ENCODE measurements around the gene APBB1IP.
"Not testable (repeated sequence)": the region's sequence is repeated elsewhere in the genome, so short reads cannot be mapped to it uniquely, and the experiment has no call there.

Gene APBB1IP

GRCh38 chr10:26478061-26478460, 39.9 kb downstream of the APBB1IP start:
- DNase-seq = no peak

DNA sequence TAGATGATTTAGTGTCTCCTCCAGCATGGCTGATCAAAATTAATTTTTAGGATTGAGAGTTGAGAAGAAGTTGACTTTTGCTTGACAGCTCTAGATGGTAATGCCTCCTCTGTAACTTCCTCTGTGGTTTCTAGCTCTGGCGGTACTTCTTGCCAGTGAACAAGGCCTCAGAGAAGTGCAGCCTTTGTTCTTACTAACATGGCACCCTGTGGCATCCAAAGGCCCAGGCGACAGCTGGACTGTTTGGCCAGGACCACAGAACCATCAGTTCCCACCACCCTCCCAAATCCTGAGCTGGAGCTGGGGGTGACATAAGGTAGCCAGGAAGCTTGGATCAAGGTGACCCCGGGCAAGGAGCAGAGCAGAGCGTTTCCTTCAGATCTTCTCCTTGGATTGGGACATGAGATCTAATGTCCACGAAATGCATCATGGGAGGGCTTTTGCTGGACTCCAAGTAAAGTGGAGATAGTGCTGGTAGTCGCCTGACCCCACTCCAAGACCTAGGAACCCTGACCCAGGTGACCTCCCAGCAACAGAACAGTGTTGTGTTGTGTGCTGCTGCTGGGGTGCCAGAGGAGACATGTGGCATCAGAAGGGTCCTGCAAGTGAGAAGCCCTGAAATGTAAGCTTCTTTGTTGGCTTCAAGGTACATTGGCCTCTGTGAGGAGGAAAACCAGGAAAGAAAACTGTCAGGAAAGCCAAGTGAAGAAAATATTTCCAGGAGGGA, 41.8 kb downstream of the APBB1IP start:
- no peak for DNase-seq

DNA sequence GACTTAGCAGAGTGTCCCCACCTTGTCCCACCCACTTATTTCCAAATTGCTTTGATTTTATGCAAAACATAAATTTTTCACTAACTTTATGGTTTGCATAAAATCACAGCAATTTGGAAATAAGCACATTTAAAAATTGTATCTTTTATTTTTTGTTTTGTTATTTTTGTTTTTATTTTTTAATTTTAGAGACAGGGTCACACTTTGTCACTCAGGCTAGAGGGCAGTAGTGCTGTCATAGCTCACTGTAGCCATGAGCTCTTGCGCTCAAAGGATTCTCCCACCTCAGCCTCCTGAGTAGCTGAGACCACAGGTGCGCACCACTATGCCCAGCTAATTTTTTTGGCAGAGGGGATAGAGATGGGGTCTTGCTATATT, 43.2 kb downstream of the APBB1IP start:
- no peak for DNase-seq

DNA sequence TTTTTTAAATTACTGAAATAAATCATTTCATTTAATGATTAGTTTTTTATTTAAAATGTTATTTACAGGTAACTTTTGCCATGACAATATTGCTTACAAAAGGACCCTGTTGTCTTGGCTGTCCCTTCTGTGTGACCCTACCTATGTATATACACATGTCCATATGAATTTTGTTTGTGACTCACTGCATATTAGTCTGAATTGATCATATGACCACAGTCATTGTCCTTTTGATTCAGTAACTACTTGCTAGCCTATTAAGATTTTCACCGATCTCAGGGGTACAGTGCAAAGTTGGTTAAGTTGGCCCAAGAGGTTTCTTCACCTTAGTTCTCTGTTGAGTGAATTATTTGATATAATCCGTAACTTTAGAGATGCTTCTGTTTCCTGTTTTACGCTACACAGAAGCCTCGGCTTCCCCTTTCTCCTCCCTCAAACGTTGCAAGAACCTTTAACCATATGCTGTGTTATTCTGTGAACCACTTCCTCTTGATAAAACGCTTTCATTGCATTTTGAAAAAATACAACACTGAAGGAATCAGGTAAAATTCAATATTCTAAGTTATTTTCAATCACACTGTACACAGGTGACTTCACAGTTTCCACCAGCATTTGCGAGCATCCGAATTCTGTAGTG, 43.9 kb downstream of the APBB1IP start:
- DNase-seq = no peak

GRCh38 chr10:26483554-26483953, 45.4 kb downstream of the APBB1IP start:
- no peak for DNase-seq

DNA sequence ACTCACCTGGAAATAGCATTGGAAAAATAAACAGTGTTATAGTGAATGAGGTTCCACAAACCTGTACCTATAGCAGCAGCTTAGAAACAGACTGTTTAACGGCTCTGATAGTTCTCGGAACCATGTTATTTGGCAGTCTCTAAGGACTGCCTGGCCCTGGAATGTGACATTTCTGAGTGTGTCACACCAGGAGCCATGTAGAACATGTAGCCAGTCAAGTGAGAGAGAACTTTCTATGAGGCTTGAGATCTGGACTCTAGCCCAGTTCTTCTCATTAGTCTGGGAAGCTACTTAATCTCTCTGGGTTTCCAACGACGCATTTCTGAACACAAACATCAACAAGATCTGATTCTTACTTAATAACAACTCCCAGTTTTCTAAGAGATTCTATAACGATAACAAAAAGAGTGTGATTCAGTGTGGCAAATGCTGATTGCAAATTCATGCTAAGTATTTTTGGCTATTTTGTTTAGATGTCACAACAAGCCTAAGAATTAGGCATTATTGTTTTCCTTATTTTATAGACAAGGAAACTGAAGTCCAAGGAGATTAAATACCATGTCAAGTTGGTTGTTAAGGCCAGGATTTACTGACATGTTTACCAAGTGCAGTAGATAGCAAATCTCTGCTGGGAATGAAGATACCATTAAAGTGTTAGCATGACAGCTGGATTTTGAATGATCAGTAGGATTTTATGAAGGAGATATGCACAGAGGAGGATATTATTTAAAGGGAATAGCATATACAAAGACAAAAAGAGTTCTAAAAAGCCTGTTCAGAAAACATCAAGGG, 47.2 kb downstream of the APBB1IP start:
- peak in 1 of 3 experiments; percentile 2 for DNase-seq

GRCh38 chr10:26486304-26486703, 48.2 kb downstream of the APBB1IP start:
- DNase-seq = no peak

DNA sequence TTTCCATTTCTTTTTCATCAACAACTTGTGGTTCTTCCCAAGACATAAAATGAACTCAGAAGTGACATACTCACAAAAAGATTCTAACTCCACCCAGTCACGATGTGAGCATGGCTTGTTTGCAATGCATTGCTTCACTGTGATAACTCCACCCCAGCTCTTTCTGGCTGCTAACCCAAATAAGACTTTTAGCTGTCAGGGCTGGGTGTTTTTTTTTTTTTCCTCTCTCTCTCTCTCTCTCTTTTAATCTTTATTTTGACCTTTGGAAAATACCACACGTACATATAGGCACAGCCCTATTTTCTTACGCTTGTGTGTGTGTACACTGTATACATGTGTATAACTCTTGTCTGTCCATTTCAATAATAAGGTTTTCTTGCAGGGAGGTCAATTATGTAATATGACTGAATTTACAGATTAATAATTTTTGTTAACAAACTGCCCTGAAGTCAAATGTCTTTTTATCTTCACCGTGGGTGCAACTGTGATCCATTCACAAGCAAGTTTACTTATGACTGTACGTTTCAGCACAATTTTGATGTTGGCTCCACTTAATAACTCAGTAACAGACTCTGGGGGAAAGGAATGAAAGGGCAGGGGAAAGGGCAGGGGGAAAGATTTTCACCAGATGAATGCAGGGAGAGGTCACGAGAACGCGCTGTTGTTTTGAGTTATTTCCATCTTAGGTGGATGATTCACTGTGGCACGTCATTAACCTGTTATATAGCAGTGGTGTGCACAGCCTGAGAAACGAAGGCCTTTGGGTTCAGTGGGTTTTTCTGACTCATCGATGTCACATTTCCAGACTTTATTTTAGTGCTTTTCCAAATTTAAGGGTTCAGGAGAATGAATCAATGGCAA, 49.1 kb downstream of the APBB1IP start:
- no peak for DNase-seq

DNA sequence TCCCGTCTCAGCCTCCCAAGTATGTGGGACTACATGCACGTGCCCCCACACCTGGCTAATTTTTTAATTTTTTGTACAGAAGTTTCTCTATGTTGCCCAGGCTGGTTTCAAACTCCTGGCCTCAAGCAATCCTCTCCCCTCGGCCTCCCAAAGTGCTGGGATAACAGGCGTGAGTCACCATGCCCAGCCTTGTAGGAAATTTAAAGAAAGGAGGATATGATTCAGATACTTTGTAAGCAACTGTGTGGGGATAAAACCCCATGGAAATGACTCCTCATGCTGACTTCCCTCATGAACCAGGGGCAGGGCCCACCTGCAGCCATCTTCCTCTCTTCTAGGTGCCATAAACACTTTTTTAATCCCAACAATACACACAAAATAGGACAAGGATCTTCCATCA, 50.2 kb downstream of the APBB1IP start:
- DNase-seq = no peak

DNA sequence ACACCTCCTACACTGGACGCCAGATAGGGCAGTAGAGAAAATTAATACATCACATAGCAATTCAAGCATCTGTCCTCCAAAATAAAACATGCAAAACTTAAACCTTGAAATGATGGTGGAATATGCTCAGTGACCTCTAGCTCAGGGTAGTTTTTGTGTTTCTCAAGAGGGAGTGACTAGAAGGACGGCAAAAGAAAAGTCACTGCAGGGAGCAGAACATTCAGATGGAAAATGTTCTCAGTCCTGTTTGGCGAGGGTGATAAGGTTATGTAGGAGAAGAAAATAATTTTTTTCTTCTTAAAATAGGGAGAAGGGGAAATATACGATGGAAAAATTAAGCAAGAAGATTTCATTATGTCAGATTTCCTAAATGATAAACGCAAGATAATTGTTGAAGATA, 50.9 kb downstream of the APBB1IP start:
- DNase-seq = no peak

- not testable (repeated sequence) for DNase-seq
Observed at GRCh38 chr10:26490367-26490766, 52.2 kb downstream of the APBB1IP start.

DNA sequence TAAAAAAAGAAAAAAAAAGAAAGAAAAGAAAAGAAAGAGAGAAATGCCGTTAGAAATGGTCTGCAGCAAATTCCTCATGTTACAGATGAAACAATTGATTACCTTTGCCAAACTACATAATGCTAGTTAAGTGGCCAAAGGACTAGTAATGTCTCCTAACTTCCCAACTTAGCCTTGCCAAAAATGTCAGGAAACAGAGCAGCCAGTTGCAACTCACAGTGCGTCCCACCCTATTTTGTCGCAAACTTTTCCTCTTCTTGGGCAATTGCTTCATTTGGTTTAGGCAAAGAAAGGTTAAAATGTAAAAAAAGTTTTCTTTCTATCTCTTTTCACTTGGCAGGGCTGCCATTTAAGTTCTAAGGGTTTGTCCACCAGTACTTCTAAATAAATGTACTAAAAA, 53.1 kb downstream of the APBB1IP start:
- DNase-seq = no peak

DNA sequence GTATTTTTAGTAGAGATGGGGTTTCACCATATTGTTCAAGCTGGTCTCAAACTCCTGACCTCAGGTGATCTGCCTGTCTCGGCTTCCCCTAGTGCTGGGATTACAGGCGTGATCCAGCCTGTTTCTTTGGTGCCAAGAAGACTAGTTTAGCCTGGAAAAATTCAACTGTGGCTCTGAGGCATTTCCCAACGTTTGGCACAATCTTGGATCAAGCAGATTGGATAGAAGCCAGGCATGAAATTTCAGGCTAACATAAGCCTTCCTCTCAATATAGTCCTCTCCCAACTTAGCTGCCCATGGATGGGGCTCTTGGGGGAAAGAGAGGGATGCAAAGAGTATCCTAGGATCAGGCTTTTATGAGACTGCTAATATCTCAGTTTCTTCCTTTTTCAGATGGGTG, 53.8 kb downstream of the APBB1IP start:
- DNase-seq = no peak

DNA sequence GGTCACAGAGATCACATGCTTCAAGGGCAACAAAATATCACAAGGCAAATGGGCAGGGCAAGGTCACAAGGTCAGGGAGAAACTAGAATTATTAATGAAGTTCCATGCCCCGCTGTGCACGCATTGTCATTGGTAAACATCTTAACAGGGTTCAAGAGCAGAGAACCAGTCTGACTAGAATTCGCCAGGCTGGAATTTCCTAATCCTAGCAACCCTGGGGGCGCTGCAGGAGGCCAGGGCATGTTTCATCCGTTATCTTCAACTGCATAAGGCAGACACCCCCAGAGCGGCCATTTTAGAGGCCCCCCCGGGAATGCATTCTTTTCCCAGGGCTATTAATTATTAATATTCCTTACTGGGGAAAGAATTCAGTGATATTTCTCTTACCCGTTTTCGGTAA, 54.6 kb downstream of the APBB1IP start:
- DNase-seq = peak in 1 of 3 experiments; percentile 2

GRCh38 chr10:26494018-26494417, 55.9 kb downstream of the APBB1IP start:
- DNase-seq = no peak

DNA sequence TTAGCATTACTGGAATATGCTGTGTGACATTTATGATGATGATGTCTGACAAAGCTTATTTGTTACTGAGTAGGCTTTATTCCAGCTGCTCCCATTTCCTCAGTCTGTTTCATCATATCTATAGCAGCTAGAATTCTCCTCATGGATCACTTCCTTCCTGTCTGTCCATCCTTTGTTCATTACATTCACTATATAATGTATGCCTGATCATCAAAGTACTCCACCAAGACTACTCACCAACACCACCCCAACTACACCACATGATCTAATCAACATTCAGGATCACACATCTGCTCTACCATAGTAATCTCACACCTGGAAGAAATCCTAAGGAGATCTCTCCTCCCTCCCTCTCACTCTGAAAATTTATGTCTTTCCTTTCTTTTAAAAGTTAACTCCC, 61.3 kb downstream of the APBB1IP start:
- no peak for DNase-seq

DNA sequence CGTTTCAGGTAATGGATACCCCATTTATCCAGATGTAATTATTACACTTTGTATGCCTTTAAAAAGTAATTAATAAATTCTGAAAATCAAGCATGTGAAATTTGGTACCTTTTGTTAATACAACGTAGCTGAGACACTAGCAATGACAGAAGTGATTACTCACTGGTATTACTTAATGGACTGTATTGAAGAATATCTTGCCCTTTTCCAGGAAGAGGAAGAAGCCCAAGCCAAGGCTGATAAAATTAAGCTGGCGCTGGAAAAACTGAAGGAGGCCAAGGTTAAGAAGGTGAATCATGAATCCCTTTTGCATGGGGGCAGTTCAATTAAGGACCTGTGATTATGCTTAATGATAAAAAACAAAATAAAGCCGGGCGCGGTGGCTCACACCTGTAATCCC, 64.8 kb downstream of the APBB1IP start:
- DNase-seq = no peak

GRCh38 chr10:26503911-26504310, 65.8 kb downstream of the APBB1IP start:
- DNase-seq = no peak

- DNase-seq = not testable (repeated sequence)
Observed at GRCh38 chr10:26504429-26504828, 66.3 kb downstream of the APBB1IP start.

DNA sequence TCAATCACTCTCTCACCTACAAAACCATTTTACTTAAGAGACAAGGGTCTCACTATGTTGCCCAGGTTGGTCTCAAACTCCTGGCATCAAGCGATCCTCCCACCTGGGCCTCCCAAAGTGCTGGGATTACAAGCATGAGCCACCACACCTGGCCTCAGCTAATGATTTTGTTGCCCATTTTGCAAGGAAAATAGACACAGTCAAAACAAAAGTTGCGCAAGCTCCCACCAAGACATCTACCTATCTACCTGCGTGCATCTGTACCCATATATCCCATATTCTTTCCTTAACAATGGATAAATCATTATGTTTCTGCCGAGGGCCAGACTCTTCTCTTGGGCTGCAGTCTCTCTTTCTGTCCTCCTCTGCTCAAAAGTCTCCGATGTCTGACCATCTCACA, 67.3 kb downstream of the APBB1IP start:
- DNase-seq = no peak

DNA sequence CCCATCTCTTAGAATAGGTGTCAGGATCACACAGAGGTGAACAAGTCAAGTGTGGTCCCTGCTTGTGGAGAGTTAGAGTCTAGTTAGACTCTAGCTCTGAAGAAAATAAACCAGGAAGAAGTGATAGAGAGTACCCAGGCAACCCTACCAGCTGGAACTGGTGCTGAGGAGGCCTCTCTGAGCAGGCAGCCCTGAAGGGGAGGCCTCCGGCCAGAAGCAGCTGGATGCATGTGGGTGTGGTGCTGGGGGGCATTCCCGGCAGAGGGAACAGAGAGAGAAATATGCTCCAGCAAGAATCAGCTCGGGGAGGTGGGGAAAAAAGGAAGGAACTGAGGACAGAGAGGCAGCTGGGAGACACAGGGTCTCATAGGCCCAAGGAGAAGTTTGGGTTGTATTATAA, 68.6 kb downstream of the APBB1IP start:
- DNase-seq = no peak

- no peak for DNase-seq
Observed at GRCh38 chr10:26507441-26507840, 69.3 kb downstream of the APBB1IP start.

DNA sequence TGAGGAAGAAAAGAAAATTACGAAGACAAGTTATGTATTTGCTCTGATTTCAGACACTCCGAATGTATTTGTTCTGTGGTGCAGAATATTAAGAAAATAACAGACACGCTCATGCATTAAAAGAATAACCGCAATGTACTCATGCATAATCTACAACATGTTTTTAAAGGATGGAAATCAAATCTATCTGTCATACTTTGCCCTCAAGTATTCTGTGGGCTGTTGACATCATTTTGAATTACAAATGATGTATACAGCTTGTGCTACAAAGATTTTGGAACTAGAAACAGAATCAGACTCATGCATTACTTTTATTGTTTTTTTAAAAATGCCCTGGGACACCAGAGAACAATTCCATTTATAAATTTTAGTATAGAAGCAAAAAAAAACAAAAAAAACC, 69.9 kb downstream of the APBB1IP start:
- DNase-seq = no peak
